GM12878 (cell line): ENCODE measurements around the gene STOML2. TPM values are rescaled to one million over a fixed set of nuclear protein-coding genes. Genes with fewer than 3 reads are reported as not detected.
A peak's percentile ranks its signal among the peaks of the same experiment; 100 is the strongest.

ENCODE experiments used
- BCL11A ChIP-seq: IDR thresholded peaks from 2 replicates; pipeline ENCODE4 v1.6.1; 2011; ENCODE audit warnings: low read depth, low read length
- BCL3 ChIP-seq: IDR thresholded peaks from 2 replicates; pipeline ENCODE4 v1.6.1; 2011; ENCODE audit warnings: borderline replicate concordance, low read depth, mild to moderate bottlenecking, moderate library complexity, low read length; ENCODE audit not compliant: insufficient read depth, poor library complexity, severe bottlenecking
- BRCA1 ChIP-seq: IDR thresholded peaks from 2 replicates; pipeline ENCODE4 v1.6.1; 2011; ENCODE audit warnings: low read depth, low read length, improper control_type of control experiment
- CBX3 ChIP-seq: fragments of 200-600 bp; sonication (generic); IDR thresholded peaks from 2 replicates; pipeline ENCODE4 v1.6.1; 2016; ENCODE audit warnings: low read depth, borderline replicate concordance
- E2F4 ChIP-seq: IDR thresholded peaks from 2 replicates; pipeline ENCODE4 v1.6.1; 2012; ENCODE audit warnings: low read depth, low read length, improper control_type of control experiment
- GABPA ChIP-seq: IDR thresholded peaks from 2 replicates; pipeline ENCODE4 v1.6.1; 2014; ENCODE audit warnings: antibody characterized with exemption, low read depth, mild to moderate bottlenecking, inconsistent platforms
- GATAD2B ChIP-seq: fragments of 450-650 bp; conservative IDR thresholded peaks from 2 replicates; pipeline ENCODE4 v1.6.1; 2017; ENCODE audit warnings: low read depth, mild to moderate bottlenecking, moderate library complexity
- MLLT1 ChIP-seq: fragments of 450-650 bp; IDR thresholded peaks from 2 replicates; pipeline ENCODE4 v1.6.1; 2016; ENCODE audit warnings: mild to moderate bottlenecking
- NFYA ChIP-seq: IDR thresholded peaks from 2 replicates; pipeline ENCODE4 v1.6.1; 2011; ENCODE audit warnings: low read depth, mild to moderate bottlenecking, low read length, improper control_type of control experiment, borderline replicate concordance
- POLR2AphosphoS5 ChIP-seq: IDR thresholded peaks from 2 replicates; pipeline ENCODE4 v1.6.1; 2011; ENCODE audit warnings: mild to moderate bottlenecking, low read length, inconsistent platforms
- RBBP5 ChIP-seq: fragments of 200-600 bp; sonication (generic); conservative IDR thresholded peaks from 2 replicates; pipeline ENCODE4 v1.6.1; 2016
- RUNX3 ChIP-seq: IDR thresholded peaks from 2 replicates; pipeline ENCODE4 v1.6.1; 2012; ENCODE audit warnings: low read length, inconsistent platforms
- SMC3 ChIP-seq: IDR thresholded peaks from 2 replicates; pipeline ENCODE4 v1.6.1; 2011; ENCODE audit warnings: low read length, improper control_type of control experiment, borderline replicate concordance
- SP1 ChIP-seq: IDR thresholded peaks from one replicate; pipeline ENCODE4 v1.6.1; 2011; ENCODE audit warnings: low read depth, low read length
- ZBTB11 ChIP-seq: fragments of 450-650 bp; formaldehyde crosslinking; IDR thresholded peaks from 2 replicates; pipeline ENCODE4 v1.5.0; 2022; ENCODE audit warnings: mild to moderate bottlenecking, missing genetic modification characterization
- ZBTB40 ChIP-seq: fragments of 450-650 bp; IDR thresholded peaks from 2 replicates; pipeline ENCODE4 v1.6.1; 2016; ENCODE audit warnings: mild to moderate bottlenecking, moderate library complexity, borderline replicate concordance
- ZNF384 ChIP-seq: IDR thresholded peaks from 2 replicates; pipeline ENCODE4 v1.6.1; 2012; ENCODE audit warnings: low read depth, mild to moderate bottlenecking, low read length, improper control_type of control experiment, borderline replicate concordance
- polyA plus RNA-seq, 11 experiments: library from polyadenylated mRNA; depleted of rRNA in 4 of 11; unstranded in 6 of 11; stranded (reverse) in 5 of 11; fragments of >200 nt; fragmentation: Nextera tagmentation in 4 of 11; fragmentation: Illumina TruSeq in 1 of 11; extraction: Ambion mirVana in 4 of 11; extraction: Trizol in 1 of 11; gene quantifications; 1 replicate in 1 of 11; 2 replicates in 10 of 11; pipeline versions ENCODE4 v1.2.1 to v1.2.3, GENCODE V29; 2011 to 2016; ENCODE audit warnings: inconsistent platforms in 2 of 11, missing spikeins in 2 of 11, low read depth in 1 of 11
- total RNA-seq, 4 experiments: library from RNA; depleted of rRNA in 3 of 4; stranded (reverse); fragments of >200 nt in 3 of 4; fragmentation: Illumina TruSeq in 1 of 4; extraction: Trizol in 1 of 4; gene quantifications; 2 replicates each; pipeline versions ENCODE4 v1.2.1 to v1.2.3, GENCODE V29; 2013 to 2021

The STOML2 gene
- total and polyA plus RNA-seq, 10 of the 15 experiments (the other 5 are each of a cell fraction or from before 2014, with no cell fraction given), result 112 to 284 (median 207) TPM

GRCh38 chr9:35079426-35080341 is 23.2 kb downstream of the STOML2 start, which contains the start of gene FANCG (continued):
- TF ChIP-seq MLLT1, result no peak
- peak; percentile 54 for TF ChIP-seq RUNX3
- no peak for TF ChIP-seq RBBP5
- TF ChIP-seq BCL11A, result no peak
- no peak for TF ChIP-seq SMC3
- TF ChIP-seq GATAD2B, result peak; percentile 79; the same call in 1 of the 2 replicates
- peak; percentile 46; the same call in 1 of the 2 replicates for TF ChIP-seq ZBTB11 (CRISPR knock-in tag)
- peak; percentile 74 for TF ChIP-seq ZBTB40
- peak; percentile 79 for TF ChIP-seq POLR2AphosphoS5
- TF ChIP-seq NFYA, result no peak
- TF ChIP-seq SP1, result peak; percentile 41
- no peak for TF ChIP-seq CBX3
- TF ChIP-seq BCL3, result peak; percentile 37
- peak; percentile 84 for TF ChIP-seq E2F4
- peak; percentile 28; the same call in 1 of the 2 replicates for TF ChIP-seq ZNF384
- 0 out of 2 replicates have a peak, but pooled peaks have one; percentile 17 for TF ChIP-seq BRCA1
- TF ChIP-seq GABPA, result peak; percentile 80
